Hepatocyte (in vitro differentiated cells): ENCODE measurements around the gene XG. TPM values are rescaled to one million over a fixed set of nuclear protein-coding genes. Genes with fewer than 3 reads are reported as not detected.
A peak's percentile ranks its signal among the peaks of the same experiment; 100 is the strongest.
"Not testable (repeated sequence)": the region's sequence is repeated elsewhere in the genome, so short reads cannot be mapped to it uniquely, and the experiment has no call there.

Source experiments
- DNase-seq: peaks from one replicate; pipeline ENCODE4 v3.0.0-alpha.2; 2016; ENCODE audit warnings: low spot score
- H2AFZ ChIP-seq: fragments of 200-600 bp; sonication (generic); 2 replicates; pipeline ENCODE4 v1.6.0; 2016; ENCODE audit warnings: antibody characterized with exemption, mild to moderate bottlenecking
- H3K27ac ChIP-seq: fragments of 200-600 bp; sonication (generic); 2 replicates; pipeline ENCODE4 v1.5.1; 2016; ENCODE audit warnings: mild to moderate bottlenecking
- H3K27me3 ChIP-seq: fragments of 200-600 bp; sonication (generic); 2 replicates; pipeline ENCODE4 v1.6.1; 2016
- H3K36me3 ChIP-seq: fragments of 200-600 bp; sonication (generic); replicated peaks from 2 replicates; pipeline ENCODE4 v1.5.1; 2016; ENCODE audit warnings: low read depth; ENCODE audit not compliant: insufficient read depth
- H3K4me1 ChIP-seq: fragments of 200-600 bp; sonication (generic); 2 replicates; pipeline ENCODE4 v1.5.1; 2016; ENCODE audit warnings: mild to moderate bottlenecking, moderate library complexity; ENCODE audit not compliant: insufficient read depth
- H3K4me2 ChIP-seq: fragments of 200-600 bp; sonication (generic); 2 replicates; pipeline ENCODE4 v1.6.0; 2016
- H3K4me3 ChIP-seq: fragments of 200-600 bp; sonication (generic); 2 replicates; pipeline ENCODE4 v1.5.1; 2016; ENCODE audit warnings: mild to moderate bottlenecking
- H3K79me2 ChIP-seq: fragments of 200-600 bp; sonication (generic); 2 replicates; pipeline ENCODE4 v1.6.0; 2017; ENCODE audit warnings: mild to moderate bottlenecking
- H3K9me2 ChIP-seq: fragments of 200-600 bp; sonication (generic); replicated peaks from 2 replicates; pipeline ENCODE4 v1.6.0; 2017; ENCODE audit warnings: mild to moderate bottlenecking; ENCODE audit not compliant: insufficient read depth
- H3K9me3 ChIP-seq: fragments of 200-600 bp; sonication (generic); 2 replicates; pipeline ENCODE4 v1.5.1; 2016; ENCODE audit warnings: low read depth, mild to moderate bottlenecking
- H4K20me1 ChIP-seq: fragments of 200-600 bp; sonication (generic); 2 replicates; pipeline ENCODE4 v1.6.0; 2016; ENCODE audit warnings: mild to moderate bottlenecking; ENCODE audit not compliant: insufficient read depth, poor library complexity, severe bottlenecking
- EZH2 ChIP-seq: fragments of 200-600 bp; sonication (generic); IDR thresholded peaks from 2 replicates; pipeline ENCODE4 v1.6.1; 2016; ENCODE audit warnings: antibody characterized with exemption, mild to moderate bottlenecking, borderline replicate concordance
- EZH2phosphoT487 ChIP-seq: fragments of 200-600 bp; sonication (generic); IDR thresholded peaks from one replicate; pipeline ENCODE4 v1.6.1; 2018; ENCODE audit warnings: antibody characterized with exemption, mild to moderate bottlenecking, low read depth, moderate library complexity; ENCODE audit not compliant: unreplicated experiment, severe bottlenecking
- WGBS: methylation state at CpG from one replicate; pipeline ENCODE4 v1.1.6; 2016; ENCODE audit warnings: low lambda C conversion rate; ENCODE audit errors: missing lambda C conversion rate; 5-methylcytosine and 5-hydroxymethylcytosine counted together
- polyA plus RNA-seq: library from polyadenylated mRNA; unstranded; fragments of >200 nt; fragmentation: Nextera tagmentation; extraction: Ambion mirVana; gene quantifications from 2 replicates; pipeline ENCODE4 v1.2.1, GENCODE V29; 2016
- total RNA-seq: library from RNA; depleted of rRNA; stranded (reverse); fragments of >200 nt; gene quantifications from 2 replicates; pipeline ENCODE4 v1.2.3, GENCODE V29; 2014
- TF ChIP-seq, protein P1 (sequence below): fragments of 200-600 bp; sonication (generic); IDR thresholded peaks from 2 replicates; pipeline ENCODE4 v1.5.1; 2016; ENCODE audit warnings: antibody characterized with exemption, mild to moderate bottlenecking; ENCODE audit not compliant: poor library complexity

The XG gene
- total and polyA plus RNA-seq, 2 experiments from 2014 or later: 0.53 to 0.64 TPM

DNA sequence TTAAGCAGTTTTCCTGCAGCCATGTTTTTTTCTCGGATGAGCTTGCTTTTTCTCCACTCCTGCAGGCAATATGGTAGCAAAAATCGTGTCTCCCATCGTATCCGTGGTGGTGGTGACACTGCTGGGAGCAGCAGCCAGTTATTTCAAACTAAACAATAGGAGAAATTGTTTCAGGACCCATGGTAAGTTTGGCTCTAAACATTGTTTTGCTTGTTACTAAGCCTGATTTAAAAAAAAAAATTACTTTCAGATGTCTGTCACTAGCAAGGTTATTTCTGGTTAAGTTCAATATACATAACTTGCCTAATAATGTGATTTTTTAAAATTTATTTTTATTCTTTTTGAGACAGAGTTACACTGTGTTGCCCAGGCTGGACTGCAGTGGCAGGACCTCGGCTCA, 59.4 kb downstream of the XG start:
- Histone ChIP-seq H3K27ac (peak overlapping the region; percentile 87), H3K9me2 (no peaks in the 10 kb centered on the region), H3K36me3 (no peaks in the 10 kb centered on the region), H2AFZ (no peak overlapping the region), H4K20me1 (no peaks in the 10 kb centered on the region), H3K9me3 (no peaks in the 10 kb centered on the region), H3K79me2 (no peaks in the 10 kb centered on the region), H3K4me3 (no peak overlapping the region), H3K27me3 (no peaks in the 10 kb centered on the region), H3K4me1 (peaks cover 7% of the 10 kb centered on the region), H3K4me2 (no peak overlapping the region)
- 80% methylated on average over 5 of the region's 5 CpGs for WGBS
- TF ChIP-seq, protein P1, sequence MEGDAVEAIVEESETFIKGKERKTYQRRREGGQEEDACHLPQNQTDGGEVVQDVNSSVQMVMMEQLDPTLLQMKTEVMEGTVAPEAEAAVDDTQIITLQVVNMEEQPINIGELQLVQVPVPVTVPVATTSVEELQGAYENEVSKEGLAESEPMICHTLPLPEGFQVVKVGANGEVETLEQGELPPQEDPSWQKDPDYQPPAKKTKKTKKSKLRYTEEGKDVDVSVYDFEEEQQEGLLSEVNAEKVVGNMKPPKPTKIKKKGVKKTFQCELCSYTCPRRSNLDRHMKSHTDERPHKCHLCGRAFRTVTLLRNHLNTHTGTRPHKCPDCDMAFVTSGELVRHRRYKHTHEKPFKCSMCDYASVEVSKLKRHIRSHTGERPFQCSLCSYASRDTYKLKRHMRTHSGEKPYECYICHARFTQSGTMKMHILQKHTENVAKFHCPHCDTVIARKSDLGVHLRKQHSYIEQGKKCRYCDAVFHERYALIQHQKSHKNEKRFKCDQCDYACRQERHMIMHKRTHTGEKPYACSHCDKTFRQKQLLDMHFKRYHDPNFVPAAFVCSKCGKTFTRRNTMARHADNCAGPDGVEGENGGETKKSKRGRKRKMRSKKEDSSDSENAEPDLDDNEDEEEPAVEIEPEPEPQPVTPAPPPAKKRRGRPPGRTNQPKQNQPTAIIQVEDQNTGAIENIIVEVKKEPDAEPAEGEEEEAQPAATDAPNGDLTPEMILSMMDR: no peak
- TF ChIP-seq EZH2 (no peak), EZH2phosphoT487 (no peak)
- no peak for DNase-seq

DNA sequence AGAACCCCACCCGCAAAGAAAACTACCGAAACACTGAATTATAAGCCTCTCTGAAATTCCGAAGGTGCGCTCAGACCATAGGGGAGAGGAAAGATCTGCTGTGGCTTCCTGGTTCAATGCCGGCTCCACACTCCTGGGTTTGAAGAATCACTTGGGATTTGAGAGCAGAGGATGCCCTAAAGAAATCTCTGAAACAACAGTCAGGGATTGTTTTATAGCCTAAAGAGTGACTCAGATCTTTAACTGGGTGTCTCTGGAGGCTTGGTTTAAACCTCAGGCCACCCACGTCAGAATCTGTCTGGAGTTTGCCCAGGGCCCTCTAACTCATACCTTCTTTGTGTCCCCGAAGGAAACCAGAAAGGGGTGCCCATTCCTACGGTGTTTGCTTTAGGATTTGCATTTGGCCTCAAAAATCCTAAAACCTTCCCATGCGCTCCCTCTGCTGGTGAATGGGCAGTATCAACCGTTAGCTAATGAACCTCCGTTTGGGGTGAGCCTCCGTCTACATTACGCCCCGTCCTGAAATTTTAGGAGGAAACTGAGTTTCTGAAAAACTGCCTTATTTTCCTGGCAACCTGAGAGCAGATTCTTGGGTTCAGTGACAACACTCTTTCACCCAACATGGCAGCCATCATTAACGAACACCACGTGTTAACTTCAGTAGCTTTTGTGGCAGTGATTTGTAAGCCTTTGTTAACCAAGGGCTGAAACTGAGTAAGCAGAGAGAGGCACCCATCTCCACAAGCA, 60.5 kb downstream of the XG start:
- H3K27me3 ChIP-seq, H3K79me2 ChIP-seq, H3K9me3 ChIP-seq, H3K9me2 ChIP-seq, H3K36me3 ChIP-seq, H3K4me1 ChIP-seq, H4K20me1 ChIP-seq, H3K4me3 ChIP-seq: not testable (repeated sequence)
- DNase-seq: peak; percentile 72
- WGBS: 19% methylated on average over 14 of the region's 16 CpGs
- H3K27ac ChIP-seq: peak overlapping the region; percentile 87
- TF ChIP-seq, protein P1: peak; percentile 80
- H2AFZ ChIP-seq: peak overlapping the region; percentile 82
- H3K4me2 ChIP-seq: peak overlapping the region; percentile 74

DNA sequence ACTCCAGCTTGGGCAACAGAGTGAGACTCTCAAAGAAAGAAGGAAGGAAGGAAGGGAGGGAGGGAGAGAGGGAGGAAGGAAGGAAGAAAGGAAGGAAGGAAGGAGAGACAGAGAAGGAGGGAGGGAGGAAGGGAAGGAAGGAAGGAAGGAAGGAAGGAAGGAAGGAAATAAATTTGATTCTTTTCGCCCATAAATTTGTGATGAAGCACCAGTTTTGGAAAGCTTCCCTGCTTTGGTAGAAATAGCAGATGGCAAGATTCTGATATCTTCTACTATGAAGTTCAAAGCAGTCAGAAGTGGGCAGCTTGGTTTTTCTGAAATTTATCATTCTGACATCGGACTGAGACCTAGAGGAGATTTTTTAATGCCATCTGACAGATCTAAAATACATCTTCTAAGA, 65.2 kb downstream of the XG start:
- Histone ChIP-seq H3K9me3 (no peaks in the 10 kb centered on the region), H3K27ac (no peak overlapping the region), H3K79me2 (no peaks in the 10 kb centered on the region), H4K20me1 (no peaks in the 10 kb centered on the region), H3K9me2 (no peaks in the 10 kb centered on the region), H3K27me3 (no peaks in the 10 kb centered on the region), H3K4me3 (no peak overlapping the region), H3K4me2 (no peak overlapping the region), H3K4me1 (peaks cover 1% of the 10 kb centered on the region), H2AFZ (no peak overlapping the region), H3K36me3 (no peaks in the 10 kb centered on the region)
- WGBS: 88% methylated on average over 2 of the region's 2 CpGs
- TF ChIP-seq EZH2phosphoT487: no peak
- TF ChIP-seq EZH2: no peak
- TF ChIP-seq, protein P1: no peak
- no peak for DNase-seq
